ENCODE results near the gene USP9X.

DNA sequence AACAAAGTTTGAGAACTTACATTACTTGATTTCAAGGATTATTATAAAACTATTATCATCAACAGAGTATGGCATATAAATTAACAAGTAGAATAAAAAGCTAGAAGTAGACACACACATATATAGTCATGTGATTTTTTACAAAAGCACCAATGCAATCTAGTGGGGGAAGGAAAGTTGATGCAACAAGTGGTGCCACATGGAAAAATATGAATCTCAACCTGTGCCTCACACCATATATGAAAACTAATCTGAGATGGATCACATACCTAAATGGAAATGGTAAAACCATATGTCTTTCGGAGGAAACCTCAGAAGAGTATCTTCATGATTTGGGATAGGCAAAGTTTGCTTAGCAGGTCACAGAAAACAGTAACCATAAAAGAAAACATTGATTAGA lies 34.9 kb upstream of the USP9X start:
- no peak for TF ChIP-seq SUZ12 (IDR thresholded peaks at IDR 0.05; ENCODE audit: extremely low read depth, insufficient read depth, insufficient read length)
- TF ChIP-seq YY1 (IDR thresholded peaks at IDR 0.05; ENCODE audit: insufficient read depth, insufficient read length): no peak
